HG03442 (cell line): Measurements from ENCODE around the gene STRA6.
A peak's percentile ranks its signal among the peaks of the same experiment; 100 is the strongest.

ENCODE experiments used
- ATAC-seq: cut with Tn5 transposase; IDR thresholded peaks from one replicate; pipeline ENCODE4 v1.9.1; 2021; ENCODE audit warnings: mild to moderate bottlenecking, moderate library complexity; ENCODE audit not compliant: unreplicated experiment

STRA6 gene, protein sequence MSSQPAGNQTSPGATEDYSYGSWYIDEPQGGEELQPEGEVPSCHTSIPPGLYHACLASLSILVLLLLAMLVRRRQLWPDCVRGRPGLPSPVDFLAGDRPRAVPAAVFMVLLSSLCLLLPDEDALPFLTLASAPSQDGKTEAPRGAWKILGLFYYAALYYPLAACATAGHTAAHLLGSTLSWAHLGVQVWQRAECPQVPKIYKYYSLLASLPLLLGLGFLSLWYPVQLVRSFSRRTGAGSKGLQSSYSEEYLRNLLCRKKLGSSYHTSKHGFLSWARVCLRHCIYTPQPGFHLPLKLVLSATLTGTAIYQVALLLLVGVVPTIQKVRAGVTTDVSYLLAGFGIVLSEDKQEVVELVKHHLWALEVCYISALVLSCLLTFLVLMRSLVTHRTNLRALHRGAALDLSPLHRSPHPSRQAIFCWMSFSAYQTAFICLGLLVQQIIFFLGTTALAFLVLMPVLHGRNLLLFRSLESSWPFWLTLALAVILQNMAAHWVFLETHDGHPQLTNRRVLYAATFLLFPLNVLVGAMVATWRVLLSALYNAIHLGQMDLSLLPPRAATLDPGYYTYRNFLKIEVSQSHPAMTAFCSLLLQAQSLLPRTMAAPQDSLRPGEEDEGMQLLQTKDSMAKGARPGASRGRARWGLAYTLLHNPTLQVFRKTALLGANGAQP

DNA sequence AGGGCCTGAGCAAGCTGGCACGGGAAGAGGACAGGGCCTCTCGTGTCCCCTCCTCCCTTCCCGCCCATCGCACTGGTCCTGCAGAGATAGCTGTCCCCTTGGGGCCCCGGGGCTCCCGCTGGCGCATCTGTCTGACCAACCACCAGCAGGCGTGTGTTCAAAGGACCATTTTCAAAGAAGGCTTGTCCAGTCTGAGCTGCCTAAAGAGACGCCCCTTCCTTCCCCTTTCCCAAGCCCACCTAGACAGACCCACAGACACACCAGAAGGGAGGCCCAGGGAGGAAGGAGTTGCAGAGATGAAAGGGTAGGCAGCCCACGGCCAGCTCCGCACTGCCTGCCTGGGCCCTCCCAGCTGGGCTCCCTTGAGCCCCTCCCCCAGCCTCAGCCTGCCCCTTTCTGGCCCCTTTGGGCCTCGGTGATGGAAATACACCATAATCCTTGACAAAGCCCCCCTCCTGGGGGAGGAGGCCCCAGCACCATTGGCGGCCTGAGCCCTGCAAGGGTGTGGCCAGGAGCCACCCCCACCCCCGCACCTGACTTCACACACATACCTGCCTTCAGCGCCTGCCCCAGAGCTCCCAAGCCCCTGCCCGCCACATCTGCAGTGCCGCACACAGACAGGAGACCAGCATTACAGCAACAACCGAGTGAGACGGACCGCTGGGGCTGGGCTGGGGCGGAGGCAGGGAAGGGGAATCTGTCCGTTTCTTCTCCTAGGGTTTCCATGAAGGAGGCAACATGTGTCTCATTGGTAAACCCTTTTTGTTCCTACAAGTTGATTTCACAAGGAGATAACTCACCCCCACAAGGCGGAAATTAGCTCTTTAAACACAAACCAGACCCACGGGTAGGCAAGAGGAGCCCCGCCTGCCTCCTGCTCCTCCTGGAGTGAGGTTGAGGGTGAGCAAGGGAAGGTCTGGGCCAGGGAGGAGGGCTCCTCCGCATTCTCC lies at the start of gene STRA6:
STRA6 (minus strand) TSS at position 336 of the 950 bp plus-strand sequence. CDS start 520 bp downstream, outside the sequence.
- ATAC-seq, result no peak

DNA sequence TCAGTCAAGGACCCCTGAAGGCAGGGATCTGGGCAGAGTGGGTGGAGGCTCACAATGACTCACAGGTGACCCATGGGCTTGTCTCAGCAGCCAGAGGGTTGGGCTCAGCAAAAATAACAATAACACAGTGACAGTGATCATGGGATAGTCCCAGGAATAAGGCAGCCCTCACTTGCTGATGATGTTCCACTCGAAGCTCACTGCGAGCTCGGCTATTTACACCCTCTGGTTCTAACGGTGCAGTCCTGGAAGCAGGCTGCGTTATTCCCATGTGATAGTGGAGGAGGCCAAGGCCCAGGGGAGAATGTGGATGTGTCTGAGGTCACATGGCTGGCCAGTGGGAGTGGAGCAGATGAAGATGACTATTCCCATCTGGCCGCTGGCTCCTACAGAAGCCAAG lies 49.7 kb upstream of the STRA6 start:
- no peak for ATAC-seq

DNA sequence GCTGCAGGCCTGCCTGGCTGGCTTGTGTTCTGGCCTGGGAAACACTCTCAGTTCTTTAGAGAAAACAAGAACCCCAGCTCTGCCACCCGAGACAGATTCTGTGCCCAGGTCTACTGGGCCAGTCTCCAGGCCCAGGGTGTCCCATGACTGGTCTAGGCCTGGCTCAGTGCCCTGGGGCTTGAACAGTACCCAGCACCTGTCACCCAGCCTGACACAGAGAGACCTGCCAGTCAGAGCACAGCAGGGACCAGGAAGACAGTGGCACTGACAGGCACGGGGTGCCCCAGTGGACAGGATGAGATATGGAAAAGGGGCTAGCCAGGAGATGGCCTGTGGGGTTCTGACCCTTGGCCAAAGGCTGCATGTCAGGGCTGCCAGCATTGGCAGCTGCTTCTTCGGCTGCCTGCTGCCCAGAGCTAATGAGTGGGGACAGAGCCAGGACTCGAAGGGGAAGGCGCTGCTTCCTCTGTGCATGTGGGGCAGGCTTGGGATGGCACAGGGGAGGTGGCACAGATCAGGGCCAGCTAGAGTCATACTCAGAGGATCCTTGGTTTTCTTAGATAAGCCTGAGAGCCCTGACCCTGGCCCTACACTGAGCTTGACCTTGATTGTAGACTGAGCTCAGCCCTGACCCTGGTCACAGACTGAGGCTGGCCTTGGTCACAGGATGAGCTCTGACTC lies 48.7 kb upstream of the STRA6 start:
- no peak for ATAC-seq

DNA sequence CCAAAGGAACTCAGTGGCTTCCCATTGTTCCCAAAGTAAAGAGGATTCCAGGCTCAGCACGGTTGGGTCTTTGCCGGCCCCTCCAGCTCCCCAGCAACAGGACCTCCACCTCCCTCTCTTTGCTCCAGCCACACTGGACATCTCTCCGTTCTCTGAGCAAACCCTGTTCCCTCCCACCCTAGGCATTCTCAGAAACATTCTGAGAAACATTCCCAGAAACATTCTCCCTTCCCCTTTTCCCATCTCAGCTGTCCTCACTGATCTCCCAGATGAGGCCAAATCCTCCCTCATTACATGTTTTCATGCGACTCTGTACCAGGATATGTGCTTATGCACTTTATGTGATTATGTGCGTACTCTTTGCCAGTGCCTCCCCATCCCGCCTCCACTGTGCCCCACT lies 47.7 kb upstream of the STRA6 start:
- no peak for ATAC-seq

DNA sequence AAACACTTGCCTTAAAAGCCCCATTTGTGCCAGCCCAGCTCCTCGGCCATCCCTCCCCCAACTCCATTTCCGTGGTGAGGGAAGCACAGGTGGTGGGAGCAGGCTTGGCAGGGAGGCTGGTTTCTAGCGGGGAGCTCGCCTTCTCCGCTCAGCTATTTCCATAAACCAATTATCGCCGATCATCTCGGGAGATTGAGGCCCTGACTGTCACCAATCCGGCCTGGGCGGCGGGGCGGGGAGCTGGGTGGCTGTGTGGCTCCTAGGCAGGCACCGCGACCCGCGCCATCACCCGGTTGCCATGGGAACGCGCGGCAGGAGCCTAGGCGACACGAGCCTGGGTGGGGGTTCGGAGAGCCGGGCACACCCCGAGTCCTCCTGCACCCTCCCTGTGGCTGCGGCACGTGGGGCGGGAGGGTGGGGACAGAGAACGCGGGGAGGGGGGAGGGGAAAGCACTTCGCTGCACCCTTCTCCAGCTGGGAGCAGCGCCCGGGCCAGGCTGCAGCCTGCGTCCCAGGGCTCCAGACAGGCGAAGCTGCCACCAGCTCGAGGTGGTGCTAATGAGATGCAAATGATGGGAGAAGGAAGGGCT lies 42.9 kb upstream of the STRA6 start:
- no peak for ATAC-seq

DNA sequence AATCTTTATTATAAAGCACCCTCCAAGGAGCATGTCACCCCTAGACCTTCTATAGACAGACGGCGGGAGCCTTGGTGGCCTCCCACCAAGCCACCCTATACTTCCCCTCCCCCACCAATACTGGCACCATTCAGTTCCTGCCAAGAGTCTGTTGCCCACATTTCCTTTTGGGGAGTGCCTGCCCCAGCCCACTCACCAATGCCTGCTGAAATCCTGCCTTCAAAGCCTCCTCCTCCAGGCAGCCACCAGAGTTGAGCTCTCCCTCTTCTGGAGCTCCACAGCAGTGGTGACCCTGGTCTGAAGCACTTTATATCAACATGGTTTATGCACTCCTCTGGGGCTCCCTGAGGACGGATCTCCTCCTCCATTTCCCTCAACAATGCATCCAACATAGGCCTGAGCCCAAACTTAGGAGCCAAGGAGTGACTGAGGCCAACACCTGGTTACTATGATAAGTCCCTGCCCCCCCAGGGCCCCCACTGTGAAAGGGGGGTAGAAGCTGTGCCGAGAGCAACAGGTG lies 42.3 kb upstream of the STRA6 start:
- ATAC-seq, result no peak

DNA sequence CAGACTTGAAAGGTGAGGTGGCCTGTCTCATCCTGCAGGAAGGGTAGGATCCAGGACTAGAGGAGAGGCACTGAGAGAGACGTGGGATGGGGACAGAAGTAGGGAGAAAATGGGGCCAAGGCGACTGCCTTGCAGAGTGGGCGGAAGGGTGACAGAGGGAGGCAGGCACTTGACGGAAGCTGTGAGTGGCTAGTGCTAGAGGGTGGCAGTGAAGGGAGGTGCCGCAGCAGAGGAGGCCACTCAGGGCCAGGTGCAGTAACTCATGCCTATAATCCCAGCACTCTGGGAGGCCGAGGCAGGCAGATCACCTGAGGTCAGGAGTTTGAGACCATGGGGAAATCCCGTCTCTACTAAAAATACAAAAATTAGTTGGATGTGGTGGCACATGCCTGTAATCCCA lies 40.8 kb upstream of the STRA6 start:
- ATAC-seq, result no peak

DNA sequence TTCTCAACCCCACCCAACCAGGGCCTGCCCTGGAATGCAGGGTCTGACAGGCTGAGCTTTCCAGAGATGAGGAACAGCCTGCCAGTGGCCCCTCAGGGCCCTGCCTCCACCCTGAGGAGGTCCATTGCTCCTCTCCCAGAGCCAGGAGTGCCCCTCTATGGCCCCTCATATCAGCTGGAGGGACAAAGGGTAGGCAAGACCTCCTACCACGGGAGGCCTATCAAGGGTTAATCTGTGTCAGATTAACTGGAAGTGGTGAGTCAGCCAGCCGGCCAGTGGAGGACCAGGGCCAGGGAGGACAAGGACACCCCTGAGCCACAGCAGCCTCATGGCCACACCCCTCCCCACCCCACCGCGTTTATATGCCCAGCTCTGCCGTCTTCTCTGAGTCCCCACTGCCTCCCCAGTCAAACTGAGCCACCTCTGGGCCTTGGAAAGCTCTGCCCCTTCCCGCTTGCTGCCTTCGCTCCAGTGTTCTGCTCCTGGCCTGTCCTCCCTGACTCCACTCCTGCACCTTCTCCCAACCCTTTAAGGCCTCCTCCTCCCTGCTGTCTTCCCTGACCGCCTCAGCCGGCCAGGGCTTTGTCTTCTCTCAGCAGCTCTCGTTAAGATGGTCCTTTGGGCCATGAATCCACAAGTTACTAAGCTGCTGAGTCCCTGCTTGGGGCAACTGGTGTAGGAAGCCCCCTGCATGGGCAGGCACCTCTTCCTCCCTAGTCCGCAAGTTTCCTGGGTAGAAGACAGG lies 40.0 kb upstream of the STRA6 start:
- no peak for ATAC-seq

DNA sequence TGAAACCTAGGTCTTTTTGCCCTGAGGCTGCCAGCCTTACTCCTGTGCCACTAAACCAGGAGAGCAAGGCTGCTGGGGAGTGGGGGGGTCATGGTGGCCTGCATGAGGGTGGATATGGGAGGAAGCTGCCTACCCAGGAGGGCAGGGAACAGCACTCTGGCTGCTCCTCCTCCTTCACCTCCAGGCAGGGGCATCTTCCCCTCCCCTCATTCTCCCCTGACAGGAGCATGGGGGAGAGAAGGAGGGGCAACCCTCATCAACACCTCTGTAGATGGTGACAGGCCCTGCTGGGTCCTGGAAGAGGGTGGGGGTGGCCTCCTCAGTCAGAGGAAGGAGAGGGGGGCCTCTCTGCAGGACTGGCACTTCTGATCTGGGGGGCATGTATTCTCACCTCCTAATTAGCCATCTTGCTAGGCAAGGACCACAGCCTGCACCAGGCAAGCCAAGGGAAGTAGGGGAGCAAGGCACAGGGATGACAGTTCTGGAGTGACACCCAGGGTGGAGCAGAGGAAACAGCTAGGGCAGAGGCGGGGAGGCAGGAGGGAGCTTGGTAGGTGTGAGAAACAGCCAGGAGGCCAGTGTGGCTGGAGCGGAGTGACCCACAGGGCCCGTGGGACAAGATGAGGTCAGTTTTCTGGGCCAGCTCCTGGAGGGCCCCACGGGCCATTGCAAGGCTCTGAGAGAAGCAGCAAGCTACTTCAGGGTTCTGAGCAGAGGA lies 38.5 kb upstream of the STRA6 start:
- ATAC-seq, result no peak

DNA sequence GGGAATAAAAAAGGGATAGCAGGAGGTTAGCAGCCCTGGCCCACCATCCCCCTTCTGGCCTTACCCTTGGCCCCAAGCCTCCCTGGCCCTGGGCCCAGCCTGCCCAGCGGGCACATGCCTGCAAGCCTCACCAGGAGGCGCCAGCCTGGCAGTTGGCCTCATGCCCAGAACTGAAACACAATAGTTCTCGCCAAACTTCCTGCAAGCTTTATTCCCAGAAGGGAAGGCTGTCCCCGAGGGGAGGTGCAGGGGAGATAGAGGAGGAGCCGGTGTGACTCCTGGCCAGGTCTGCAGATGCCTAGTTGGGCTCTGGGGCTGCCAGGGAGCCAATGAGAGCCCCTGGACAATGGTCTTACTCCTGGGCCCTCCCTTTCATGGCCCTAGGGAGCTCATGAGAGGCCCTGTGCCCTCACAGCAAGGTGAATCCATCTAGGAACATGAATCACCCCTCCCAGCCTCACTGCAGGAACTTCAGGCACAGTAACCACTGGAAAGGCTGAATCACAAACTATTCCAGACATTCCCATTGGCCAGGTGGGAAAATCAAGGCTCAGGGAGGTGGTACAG lies 37.5 kb upstream of the STRA6 start:
- no peak for ATAC-seq

DNA sequence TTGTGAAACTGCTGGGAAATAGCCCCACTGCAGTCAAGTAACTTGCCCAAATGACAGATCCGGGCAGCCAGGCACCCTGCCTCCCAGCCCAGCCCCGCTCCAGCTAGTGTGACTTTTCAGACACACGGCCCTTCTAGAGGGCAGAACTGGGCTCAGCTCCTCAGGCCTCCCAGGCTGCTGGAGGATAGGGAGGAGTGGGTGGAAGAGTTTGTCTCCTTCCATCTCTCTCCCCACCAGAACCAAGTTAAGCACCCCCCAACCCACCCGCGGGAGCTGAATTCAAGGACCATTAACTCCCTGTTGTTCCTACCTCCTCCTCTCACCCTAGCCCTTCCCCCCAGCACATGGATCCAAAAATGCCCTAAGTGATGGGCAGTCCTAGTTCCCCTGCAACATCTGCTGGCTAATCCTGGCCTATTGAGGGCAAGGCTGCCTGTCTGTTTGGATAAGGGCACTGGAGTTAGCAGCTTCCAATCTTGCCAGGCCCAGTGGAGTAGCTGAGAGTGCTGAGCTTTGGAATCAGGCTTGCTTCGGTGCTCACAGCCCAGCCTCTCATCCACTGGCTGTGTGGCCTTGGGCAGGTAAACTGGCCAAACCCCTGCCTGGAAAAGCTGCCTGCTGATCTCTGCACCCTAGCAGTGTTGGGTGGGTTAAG lies 36.6 kb upstream of the STRA6 start:
- ATAC-seq, result no peak

DNA sequence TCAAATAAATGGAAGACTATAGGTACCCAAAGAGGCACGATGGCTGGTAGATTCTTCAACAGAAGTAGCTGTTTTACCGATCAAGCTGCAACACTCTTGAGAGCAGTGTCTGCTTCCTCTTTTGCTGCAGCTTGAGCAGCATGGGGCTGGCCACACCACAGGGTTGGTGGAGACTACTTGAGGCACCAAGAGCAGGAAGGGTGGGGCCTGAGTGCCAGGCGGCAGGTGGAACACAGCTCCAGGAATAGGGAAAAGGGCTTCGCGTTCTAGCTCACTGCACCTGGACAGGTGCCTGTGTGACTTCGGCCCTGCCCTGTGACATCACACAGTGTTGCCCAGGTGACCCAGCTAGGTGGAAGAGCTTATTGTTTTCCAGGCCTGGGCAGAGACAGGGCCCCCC lies 33.4 kb upstream of the STRA6 start, which contains the start of gene CCDC33:
CCDC33 (plus strand) TSS at position 365 of the 400 bp plus-strand sequence. CDS start 394 bp downstream, outside the sequence.
- peak; percentile 52 for ATAC-seq

DNA sequence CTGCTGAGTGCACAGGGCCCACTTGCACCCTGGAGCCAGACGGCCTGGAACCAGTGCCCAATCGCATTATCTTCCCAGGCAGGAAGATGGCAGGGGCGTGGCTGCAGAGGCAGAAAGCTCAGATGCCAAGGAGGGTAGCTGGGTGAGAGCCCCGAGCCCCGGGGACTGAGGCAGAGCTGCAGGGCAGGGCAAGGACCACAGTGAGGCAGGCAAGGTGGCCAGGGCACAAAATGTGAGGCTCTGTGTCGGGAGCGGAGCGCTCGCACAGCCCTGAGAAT lies 31.9 kb upstream of the STRA6 start:
- ATAC-seq, result no peak

DNA sequence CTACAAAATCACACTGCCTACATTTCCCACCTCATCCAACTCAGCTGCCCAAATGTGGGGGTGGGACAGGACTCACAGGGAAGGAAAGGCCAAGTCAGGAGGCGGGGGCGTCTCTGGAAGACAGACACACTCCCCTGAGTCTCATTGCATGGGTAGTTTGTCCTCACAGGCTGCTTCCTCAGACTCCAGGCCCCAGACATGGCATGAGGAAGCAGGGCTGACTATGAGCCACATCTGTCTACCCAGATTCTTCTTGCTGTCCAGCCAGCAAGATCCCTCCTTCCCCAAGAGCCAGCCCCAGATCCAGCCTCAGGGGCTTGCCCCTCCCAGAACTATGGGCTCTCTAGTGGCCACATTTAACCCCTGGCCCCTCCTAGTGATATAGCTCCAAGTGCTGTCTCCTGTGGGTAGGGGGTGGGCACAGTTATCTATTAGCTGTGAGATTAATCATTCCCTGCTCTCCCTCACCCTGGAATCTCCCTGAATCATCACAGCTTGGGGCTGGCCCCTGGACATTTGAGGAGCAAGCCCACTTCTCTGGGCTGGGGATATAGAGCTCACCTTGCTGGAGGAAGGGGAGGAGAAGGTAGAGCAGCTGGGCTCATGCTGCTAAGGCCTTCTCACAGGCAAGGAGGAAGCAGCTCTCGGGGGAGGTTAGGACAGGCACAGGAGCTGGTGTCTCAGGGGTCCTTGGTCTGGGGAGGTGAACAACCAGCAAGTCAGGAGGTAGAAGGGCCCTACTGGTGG lies 31.4 kb upstream of the STRA6 start:
- no peak for ATAC-seq

DNA sequence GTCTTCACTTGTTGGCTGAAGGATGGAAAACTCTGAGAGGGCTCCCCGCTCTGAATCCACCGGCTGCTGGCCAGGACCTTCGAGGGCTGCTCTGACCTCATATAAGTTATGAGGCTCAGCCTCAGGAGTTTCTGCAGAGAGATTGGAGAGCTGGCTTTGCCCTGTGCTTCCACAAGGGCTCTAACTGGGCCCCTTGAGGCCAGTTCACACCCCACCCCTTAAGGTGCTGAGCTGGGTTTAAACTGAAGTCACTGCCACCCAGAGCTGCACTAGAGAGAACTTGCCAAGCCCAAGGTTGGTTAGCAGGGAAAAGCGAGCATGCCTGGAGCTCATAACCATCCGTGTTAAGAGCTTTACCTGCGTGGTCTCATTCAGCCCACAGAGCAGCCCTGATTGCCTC lies 30.8 kb upstream of the STRA6 start:
- ATAC-seq, result no peak

DNA sequence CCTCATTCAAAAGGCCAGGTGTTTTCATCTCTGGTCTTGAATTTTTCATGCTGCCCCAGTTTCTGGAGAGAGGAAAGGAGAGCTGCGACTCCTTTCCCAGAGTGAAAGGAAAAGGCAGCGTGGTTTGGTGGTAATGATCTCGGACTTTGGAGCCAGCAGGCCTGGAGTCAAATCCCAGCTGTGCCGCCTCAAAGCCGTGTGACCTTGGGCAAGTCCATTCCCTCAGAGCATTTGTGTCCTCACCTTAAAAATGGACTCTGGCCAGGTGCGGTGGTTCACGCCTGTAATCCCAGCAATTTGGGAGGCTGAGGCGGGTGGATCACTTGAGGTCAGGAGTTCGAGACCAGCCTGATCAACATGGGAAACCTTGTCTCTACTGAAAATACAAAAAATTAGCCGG lies 28.9 kb upstream of the STRA6 start:
- ATAC-seq, result no peak

DNA sequence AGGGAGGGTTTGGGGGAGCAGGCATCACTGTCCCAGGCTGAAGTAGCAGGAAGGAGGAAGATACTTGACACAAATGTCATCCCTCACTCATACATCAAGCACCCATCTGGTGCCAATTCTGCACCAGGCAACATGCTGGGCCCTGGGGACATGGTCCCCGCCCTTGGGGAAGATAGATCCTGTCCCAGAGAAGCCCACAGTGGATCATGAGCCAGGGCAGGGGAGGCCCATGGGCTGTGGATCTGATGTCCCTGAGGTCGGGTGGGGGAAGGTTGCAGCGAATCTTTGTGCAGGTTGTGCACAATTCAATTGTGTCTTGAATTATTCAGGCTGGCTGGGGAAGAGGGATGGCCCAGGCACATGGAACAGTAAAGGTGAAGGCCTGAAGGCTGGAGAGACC lies 27.1 kb upstream of the STRA6 start:
- ATAC-seq, result no peak
